ENCODE measurements around the gene LY6G5B. TPM values are rescaled to one million over a fixed set of nuclear protein-coding genes. Genes with fewer than 3 reads are reported as not detected.

LY6G5B gene, protein sequence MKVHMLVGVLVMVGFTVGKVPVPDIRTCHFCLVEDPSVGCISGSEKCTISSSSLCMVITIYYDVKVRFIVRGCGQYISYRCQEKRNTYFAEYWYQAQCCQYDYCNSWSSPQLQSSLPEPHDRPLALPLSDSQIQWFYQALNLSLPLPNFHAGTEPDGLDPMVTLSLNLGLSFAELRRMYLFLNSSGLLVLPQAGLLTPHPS
- total RNA-seq = 10 to 100 TPM in 1 of 2 donors, 1 to 10 TPM in 1; 1.8 to 13.0 TPM

- WGBS = 84% methylated on average over 8 of the region's 8 CpGs
- no peaks in the 10 kb centered on the region for H3K9me3 ChIP-seq
- H3K4me1 ChIP-seq (replicated peaks) = peaks cover 9% of the 10 kb centered on the region
- no peaks in the 10 kb centered on the region for H3K27me3 ChIP-seq (replicated peaks; ENCODE audit: insufficient read depth)
- no peak for DNase-seq (ENCODE audit: low spot score)
- TF ChIP-seq POLR2A (IDR thresholded peaks at IDR 0.05) (no peak), POLR2AphosphoS5 (IDR thresholded peaks at IDR 0.05) (no peak)
- TF ChIP-seq, protein P1, sequence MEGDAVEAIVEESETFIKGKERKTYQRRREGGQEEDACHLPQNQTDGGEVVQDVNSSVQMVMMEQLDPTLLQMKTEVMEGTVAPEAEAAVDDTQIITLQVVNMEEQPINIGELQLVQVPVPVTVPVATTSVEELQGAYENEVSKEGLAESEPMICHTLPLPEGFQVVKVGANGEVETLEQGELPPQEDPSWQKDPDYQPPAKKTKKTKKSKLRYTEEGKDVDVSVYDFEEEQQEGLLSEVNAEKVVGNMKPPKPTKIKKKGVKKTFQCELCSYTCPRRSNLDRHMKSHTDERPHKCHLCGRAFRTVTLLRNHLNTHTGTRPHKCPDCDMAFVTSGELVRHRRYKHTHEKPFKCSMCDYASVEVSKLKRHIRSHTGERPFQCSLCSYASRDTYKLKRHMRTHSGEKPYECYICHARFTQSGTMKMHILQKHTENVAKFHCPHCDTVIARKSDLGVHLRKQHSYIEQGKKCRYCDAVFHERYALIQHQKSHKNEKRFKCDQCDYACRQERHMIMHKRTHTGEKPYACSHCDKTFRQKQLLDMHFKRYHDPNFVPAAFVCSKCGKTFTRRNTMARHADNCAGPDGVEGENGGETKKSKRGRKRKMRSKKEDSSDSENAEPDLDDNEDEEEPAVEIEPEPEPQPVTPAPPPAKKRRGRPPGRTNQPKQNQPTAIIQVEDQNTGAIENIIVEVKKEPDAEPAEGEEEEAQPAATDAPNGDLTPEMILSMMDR (IDR thresholded peaks at IDR 0.05) = no peak
- H3K36me3 ChIP-seq = peaks cover 15 to 19% of the 10 kb centered on the region in 2 donors
- intact Hi-C loops (cut with DNase I) = no loop called here
- no peak within 1 kb of the TSS for H3K27ac ChIP-seq
- H3K4me3 ChIP-seq = no peak within 1 kb of the TSS
Measured at GRCh38 chr6:31669676-31670075, at the start of gene LY6G5B. LY6G5B (plus strand) TSS chr6:31669976; CDS start chr6:31670951, 975 bp downstream.

DNA sequence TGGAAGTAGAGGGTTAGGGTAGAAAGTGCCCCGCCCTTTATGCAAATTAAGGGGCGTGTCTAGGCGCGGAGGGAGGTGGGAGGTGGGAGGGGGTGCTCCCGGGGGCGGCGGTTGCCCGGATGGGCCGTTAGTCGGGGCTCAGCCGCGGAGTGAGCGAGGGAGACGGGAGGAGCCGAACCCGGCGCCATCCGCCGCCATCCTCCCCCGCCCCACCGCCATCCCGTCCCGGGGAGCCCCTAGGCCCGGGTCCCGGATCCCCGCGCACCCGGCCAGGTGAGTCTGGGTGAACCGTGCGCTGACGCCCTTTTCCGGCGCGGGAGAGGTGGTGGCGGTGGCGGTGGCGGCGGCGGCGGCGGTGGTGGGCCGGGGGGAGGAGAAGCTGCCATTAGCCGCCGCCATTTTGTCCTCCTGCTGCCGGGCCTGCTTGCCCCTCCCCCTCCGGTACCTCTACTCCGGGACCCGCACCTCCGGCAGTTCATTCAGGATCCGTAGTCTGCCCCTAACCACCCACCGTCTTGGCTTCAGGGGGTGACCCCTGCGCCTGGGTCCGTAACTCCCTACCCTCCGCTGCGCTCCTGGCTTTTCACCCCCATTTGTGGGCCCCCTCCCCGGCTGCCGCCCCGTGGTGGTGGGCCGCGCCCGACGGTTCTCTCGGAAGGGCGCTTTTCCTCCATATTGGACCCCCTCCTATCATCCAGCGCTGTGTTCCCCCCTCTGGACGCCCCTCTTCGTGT lies 49.0 kb upstream of the LY6G5B start, which contains the start of gene PRRC2A:
PRRC2A (plus strand) TSS at position 130 of the 734 bp plus-strand sequence. CDS start 2,075 bp downstream, outside the sequence.
- Histone ChIP-seq H3K4me3 (peak within 1 kb of the TSS; percentile 63 to 84), H3K4me1 (replicated peaks) (no peaks in the 10 kb centered on the region), H3K9me3 (no peaks in the 10 kb centered on the region), H3K36me3 (peaks cover 17% of the 10 kb centered on the region in 2 donors), H3K27ac (peak within 1 kb of the TSS; percentile 92 to 96), H3K27me3 (replicated peaks; ENCODE audit: insufficient read depth) (no peaks in the 10 kb centered on the region)
- TF ChIP-seq POLR2A (IDR thresholded peaks at IDR 0.05) (peak; percentile 68), POLR2AphosphoS5 (IDR thresholded peaks at IDR 0.05) (no peak)
- peak; percentile 75 for DNase-seq (ENCODE audit: low spot score)
- WGBS = under 1% methylated on average over 66 of the region's 67 CpGs
- intact Hi-C loops (cut with DNase I) = loop anchor here (5.0 kb wide), 1 partner anchor 1352 kb away; no protein-coding TSS in a partner anchor

- Histone ChIP-seq H3K27me3 (replicated peaks; ENCODE audit: insufficient read depth) (no peaks in the 10 kb centered on the region), H3K27ac (peak overlapping the region; percentile 92 to 96), H3K4me3 (peak overlapping the region; percentile 63 to 84), H3K9me3 (no peaks in the 10 kb centered on the region), H3K36me3 (peaks cover 23 to 24% of the 10 kb centered on the region in 2 donors), H3K4me1 (replicated peaks) (no peaks in the 10 kb centered on the region)
- DNase-seq (ENCODE audit: low spot score) = no peak
- intact Hi-C loops (cut with DNase I) = loop anchor here (5.0 kb wide), 1 partner anchor 1351 kb away; no protein-coding TSS in a partner anchor
- WGBS = 7% methylated on average over 15 of the region's 15 CpGs
- TF ChIP-seq POLR2A (IDR thresholded peaks at IDR 0.05) = no peak
- no peak for TF ChIP-seq POLR2AphosphoS5 (IDR thresholded peaks at IDR 0.05)
- TF ChIP-seq, protein P1 (IDR thresholded peaks at IDR 0.05) = no peak
Measured at GRCh38 chr6:31621320-31621939, 48.3 kb upstream of the LY6G5B start.

GRCh38 chr6:31621991-31622390 lies 47.8 kb upstream of the LY6G5B start:
- intact Hi-C loops (cut with DNase I) = loop anchor here (5.0 kb wide), 1 partner anchor 1350 kb away; no protein-coding TSS in a partner anchor
- Histone ChIP-seq H3K4me3 (peak overlapping the region; percentile 63 to 84), H3K36me3 (peaks cover 28 to 29% of the 10 kb centered on the region in 2 donors), H3K4me1 (replicated peaks) (no peaks in the 10 kb centered on the region), H3K9me3 (no peaks in the 10 kb centered on the region), H3K27me3 (replicated peaks; ENCODE audit: insufficient read depth) (no peaks in the 10 kb centered on the region), H3K27ac (peak overlapping the region; percentile 92 to 96)
- DNase-seq (ENCODE audit: low spot score) = peak; percentile 78
- TF ChIP-seq POLR2AphosphoS5 (IDR thresholded peaks at IDR 0.05) = peak; percentile 87
- TF ChIP-seq POLR2A (IDR thresholded peaks at IDR 0.05) = no peak
- 12% methylated on average over 4 of the region's 4 CpGs for WGBS

GRCh38 chr6:31622684-31623091 lies 47.1 kb upstream of the LY6G5B start:
- DNase-seq (ENCODE audit: low spot score) = peak; percentile 91
- Histone ChIP-seq H3K9me3 (no peaks in the 10 kb centered on the region), H3K27me3 (replicated peaks; ENCODE audit: insufficient read depth) (no peaks in the 10 kb centered on the region), H3K4me1 (replicated peaks) (no peaks in the 10 kb centered on the region), H3K4me3 (peak overlapping the region in 1 of 2 donors; percentile 84), H3K27ac (peak overlapping the region; percentile 92 to 96), H3K36me3 (peaks cover 35 to 36% of the 10 kb centered on the region in 2 donors)
- TF ChIP-seq, protein P1 (IDR thresholded peaks at IDR 0.05) = no peak
- TF ChIP-seq POLR2AphosphoS5 (IDR thresholded peaks at IDR 0.05) = peak; percentile 84
- intact Hi-C loops (cut with DNase I) = loop anchor here (5.0 kb wide), 1 partner anchor 1350 kb away; no protein-coding TSS in a partner anchor
- WGBS = 26% methylated on average over 10 of the region's 10 CpGs
